ENCODE data around the gene RPH3AL. TPM values are rescaled to one million over a fixed set of nuclear protein-coding genes. Genes with fewer than 3 reads are reported as not detected.
A peak's percentile ranks its signal among the peaks of the same experiment; 100 is the strongest.

RPH3AL gene
- total RNA-seq, 3 donors from 2014 or later (not counting 1 experiment from before 2014, with no cell fraction given): 7.2 to 9.9 (median 7.9) TPM

DNA sequence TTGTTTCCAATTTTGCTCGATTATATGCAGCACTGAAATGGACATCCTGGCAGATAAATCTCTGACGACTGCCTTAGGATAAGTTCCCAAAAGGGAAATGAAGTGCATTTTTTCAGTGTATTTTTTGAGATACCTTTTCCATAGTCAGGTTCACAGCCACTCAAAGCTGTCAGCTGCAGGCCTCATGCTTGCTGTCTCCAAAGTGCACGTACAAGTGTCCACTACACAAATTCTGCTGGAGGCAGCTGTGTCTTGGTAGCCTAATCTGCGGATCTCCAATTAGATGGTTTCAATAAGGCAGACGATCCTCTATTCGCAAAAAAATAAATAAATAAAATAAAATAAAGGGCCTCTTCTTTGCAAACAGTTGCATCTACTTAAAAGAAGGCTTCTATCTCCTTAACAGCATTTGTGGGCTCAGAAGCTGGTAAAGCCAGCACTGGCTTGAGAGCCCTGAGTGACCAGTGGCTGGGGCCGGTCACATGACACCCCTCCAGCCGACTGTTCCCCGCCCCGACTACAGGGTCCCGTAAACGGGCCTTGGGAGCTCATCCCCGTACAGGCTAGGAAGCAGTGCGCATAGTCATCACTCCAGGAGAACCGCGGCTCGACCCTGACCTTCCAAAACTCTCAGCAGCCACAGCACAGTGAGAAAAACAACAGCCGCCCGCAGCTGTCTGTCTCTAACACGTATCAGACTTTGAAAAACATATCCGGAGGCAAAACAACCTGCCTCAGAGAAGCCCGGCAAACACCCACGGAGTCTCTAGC lies 18.8 kb downstream of the RPH3AL start:
- intact Hi-C loops (cut with micrococcal nuclease): no loop called here
- H3K27ac Mint-ChIP-seq: no peak overlapping the region
- peak in 1 of 3 donors; percentile 67 for ATAC-seq

DNA sequence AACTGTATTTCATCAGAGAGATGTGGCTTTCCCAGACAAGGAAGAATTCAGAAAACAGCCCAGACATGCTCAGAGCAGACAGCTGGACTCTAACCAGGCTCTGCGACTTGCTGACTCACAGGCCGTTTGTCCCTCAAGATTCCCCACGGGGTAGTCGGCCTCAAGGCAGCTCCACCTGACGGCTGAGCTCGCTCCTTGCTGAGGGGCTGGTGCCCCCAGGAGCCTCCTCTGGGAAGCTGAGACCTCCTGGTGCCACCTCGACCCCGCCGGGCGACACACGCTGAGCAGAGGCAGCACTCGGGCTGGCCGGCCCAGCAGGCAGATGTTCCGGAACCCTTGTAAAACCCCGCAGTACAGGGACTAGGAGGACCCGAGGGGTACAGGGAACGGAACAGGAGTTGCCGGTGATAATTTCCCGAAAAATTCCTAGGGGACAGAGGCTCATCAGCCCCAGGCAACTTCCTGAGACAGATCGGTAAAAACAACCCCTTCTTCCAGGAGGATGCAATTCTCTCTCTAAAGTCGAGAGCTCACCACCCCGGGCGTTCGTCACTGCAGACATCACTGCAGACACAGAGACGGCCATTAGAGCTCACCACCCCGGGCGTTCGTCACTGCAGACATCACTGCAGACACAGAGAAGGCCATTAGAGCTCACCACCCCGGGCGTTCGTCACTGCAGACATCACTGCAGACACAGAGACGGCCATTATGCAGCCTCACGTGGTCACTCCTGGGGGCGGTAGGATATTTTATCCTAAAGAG lies 19.9 kb downstream of the RPH3AL start:
- no peak overlapping the region for H3K4me3 Mint-ChIP-seq

More for the DNA sequence above, 18.8 kb downstream of the RPH3AL start:
- no peaks in the 10 kb centered on the region for H3K36me3 ChIP-seq (ENCODE audit: control insufficient read depth, insufficient read depth, low read length)
- no peak overlapping the region for H3K4me3 ChIP-seq (ENCODE audit: low read length)
- peaks cover 23% of the 10 kb centered on the region for H3K4me1 ChIP-seq (ENCODE audit: control insufficient read depth, insufficient read depth, low read length)
- H3K27me3 Mint-ChIP-seq (ENCODE audit: low read depth in 2 of 2): peaks cover 0 to 20% of the 10 kb centered on the region in 2 donors
- no peaks in the 10 kb centered on the region for H3K27me3 ChIP-seq (ENCODE audit: control insufficient read depth, insufficient read depth, low read length)
- H3K27ac ChIP-seq (ENCODE audit: low read length): no peak overlapping the region
- no peaks in the 10 kb centered on the region for H3K9me3 Mint-ChIP-seq
- no peaks in the 10 kb centered on the region for H3K36me3 Mint-ChIP-seq
- H3K4me1 Mint-ChIP-seq: peaks cover 19 to 25% of the 10 kb centered on the region in 2 donors
- no peaks in the 10 kb centered on the region for H3K9me3 ChIP-seq (ENCODE audit: control insufficient read depth, insufficient read depth, low read length)
- 45% methylated on average over 23 of the region's 23 CpGs for WGBS (ENCODE audit: insufficient coverage)
- peak in 1 of 2 donors; percentile 50 for DNase-seq
- TF ChIP-seq, protein P1, sequence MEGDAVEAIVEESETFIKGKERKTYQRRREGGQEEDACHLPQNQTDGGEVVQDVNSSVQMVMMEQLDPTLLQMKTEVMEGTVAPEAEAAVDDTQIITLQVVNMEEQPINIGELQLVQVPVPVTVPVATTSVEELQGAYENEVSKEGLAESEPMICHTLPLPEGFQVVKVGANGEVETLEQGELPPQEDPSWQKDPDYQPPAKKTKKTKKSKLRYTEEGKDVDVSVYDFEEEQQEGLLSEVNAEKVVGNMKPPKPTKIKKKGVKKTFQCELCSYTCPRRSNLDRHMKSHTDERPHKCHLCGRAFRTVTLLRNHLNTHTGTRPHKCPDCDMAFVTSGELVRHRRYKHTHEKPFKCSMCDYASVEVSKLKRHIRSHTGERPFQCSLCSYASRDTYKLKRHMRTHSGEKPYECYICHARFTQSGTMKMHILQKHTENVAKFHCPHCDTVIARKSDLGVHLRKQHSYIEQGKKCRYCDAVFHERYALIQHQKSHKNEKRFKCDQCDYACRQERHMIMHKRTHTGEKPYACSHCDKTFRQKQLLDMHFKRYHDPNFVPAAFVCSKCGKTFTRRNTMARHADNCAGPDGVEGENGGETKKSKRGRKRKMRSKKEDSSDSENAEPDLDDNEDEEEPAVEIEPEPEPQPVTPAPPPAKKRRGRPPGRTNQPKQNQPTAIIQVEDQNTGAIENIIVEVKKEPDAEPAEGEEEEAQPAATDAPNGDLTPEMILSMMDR (IDR thresholded peaks at IDR 0.05): no peak
- H3K4me3 Mint-ChIP-seq: no peak overlapping the region

DNA sequence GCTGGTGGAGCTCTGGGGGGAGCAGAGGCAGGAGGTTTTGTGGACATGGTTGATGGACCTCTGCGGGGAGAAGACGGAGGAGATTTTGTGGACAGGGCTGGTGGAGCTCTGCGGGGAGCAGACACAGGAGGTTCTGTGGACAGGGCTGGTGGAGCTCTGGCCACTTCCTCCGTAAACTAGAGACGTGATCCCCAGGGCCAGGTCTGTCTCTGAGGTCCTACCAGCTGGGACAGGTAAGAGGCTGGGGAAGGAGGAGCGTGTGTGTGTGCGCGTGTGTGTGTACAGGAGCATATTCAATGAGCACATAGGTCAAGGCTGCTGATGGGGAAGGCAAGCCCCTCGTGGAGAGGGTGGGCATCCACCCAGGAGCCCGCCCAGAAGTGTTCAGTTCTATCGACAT lies 20.6 kb downstream of the RPH3AL start:
- Histone ChIP-seq H3K36me3 (ENCODE audit: control insufficient read depth, insufficient read depth, low read length) (no peaks in the 10 kb centered on the region), H3K4me3 (ENCODE audit: low read length) (no peak overlapping the region), H3K4me1 (ENCODE audit: control insufficient read depth, insufficient read depth, low read length) (peaks cover 23% of the 10 kb centered on the region), H3K27ac (ENCODE audit: low read length) (no peak overlapping the region), H3K9me3 (ENCODE audit: control insufficient read depth, insufficient read depth, low read length) (no peaks in the 10 kb centered on the region), H3K27me3 (ENCODE audit: control insufficient read depth, insufficient read depth, low read length) (no peaks in the 10 kb centered on the region)
- ATAC-seq (no peak), DNase-seq (no peak)
- H3K4me3 Mint-ChIP-seq: no peak overlapping the region
- 86% methylated on average over 11 of the region's 11 CpGs for WGBS (ENCODE audit: insufficient coverage)
- H3K9me3 Mint-ChIP-seq: no peaks in the 10 kb centered on the region
- TF ChIP-seq, protein P1 (IDR thresholded peaks at IDR 0.05): no peak
- H3K27me3 Mint-ChIP-seq (ENCODE audit: low read depth in 2 of 2): peaks cover 0 to 15% of the 10 kb centered on the region in 2 donors
- no peaks in the 10 kb centered on the region for H3K36me3 Mint-ChIP-seq
- peaks cover 23 to 29% of the 10 kb centered on the region in 2 donors for H3K4me1 Mint-ChIP-seq
- no peak overlapping the region for H3K27ac Mint-ChIP-seq
- intact Hi-C loops (cut with micrococcal nuclease): no loop called here

More for the DNA sequence above, 19.9 kb downstream of the RPH3AL start:
- Histone ChIP-seq H3K27me3 (ENCODE audit: control insufficient read depth, insufficient read depth, low read length) (no peaks in the 10 kb centered on the region), H3K4me3 (ENCODE audit: low read length) (no peak overlapping the region), H3K9me3 (ENCODE audit: control insufficient read depth, insufficient read depth, low read length) (no peaks in the 10 kb centered on the region), H3K27ac (ENCODE audit: low read length) (no peak overlapping the region), H3K4me1 (ENCODE audit: control insufficient read depth, insufficient read depth, low read length) (peaks cover 23% of the 10 kb centered on the region), H3K36me3 (ENCODE audit: control insufficient read depth, insufficient read depth, low read length) (no peaks in the 10 kb centered on the region)
- 90% methylated on average over 34 of the region's 34 CpGs for WGBS (ENCODE audit: insufficient coverage)
- TF ChIP-seq, protein P1 (IDR thresholded peaks at IDR 0.05): no peak
- DNase-seq: no peak
- Mint-ChIP-seq H3K27me3 (ENCODE audit: low read depth in 2 of 2) (peaks cover 0 to 20% of the 10 kb centered on the region in 2 donors), H3K4me1 (peaks cover 23 to 29% of the 10 kb centered on the region in 2 donors), H3K27ac (no peak overlapping the region), H3K9me3 (no peaks in the 10 kb centered on the region), H3K36me3 (no peaks in the 10 kb centered on the region)
- no peak for ATAC-seq
- intact Hi-C loops (cut with micrococcal nuclease): no loop called here

Measured in natural killer cell (primary cell).